Subcutaneous adipose tissue (tissue), 4 donors: ENCODE measurements around the gene CIRBP. TPM values are rescaled to one million over a fixed set of nuclear protein-coding genes. Genes with fewer than 3 reads are reported as not detected.

Experiments
- total RNA-seq, 4 donors: library from RNA; depleted of rRNA; stranded (reverse); fragments of >200 nt; gene quantifications; one replicate each; pipeline ENCODE4 v1.1.0, GENCODE V29; 2016
- TF ChIP-seq, protein P1 (sequence below): fragments of 450-650 bp; IDR thresholded peaks from one replicate; pipeline ENCODE4 v1.5.1; 2016; ENCODE audit warnings: low read depth, mild to moderate bottlenecking, control low read depth, antibody characterized with exemption, moderate library complexity

The CIRBP gene
- total RNA-seq, 4 donors from 2014 or later = 159 to 753 (median 413) TPM

DNA sequence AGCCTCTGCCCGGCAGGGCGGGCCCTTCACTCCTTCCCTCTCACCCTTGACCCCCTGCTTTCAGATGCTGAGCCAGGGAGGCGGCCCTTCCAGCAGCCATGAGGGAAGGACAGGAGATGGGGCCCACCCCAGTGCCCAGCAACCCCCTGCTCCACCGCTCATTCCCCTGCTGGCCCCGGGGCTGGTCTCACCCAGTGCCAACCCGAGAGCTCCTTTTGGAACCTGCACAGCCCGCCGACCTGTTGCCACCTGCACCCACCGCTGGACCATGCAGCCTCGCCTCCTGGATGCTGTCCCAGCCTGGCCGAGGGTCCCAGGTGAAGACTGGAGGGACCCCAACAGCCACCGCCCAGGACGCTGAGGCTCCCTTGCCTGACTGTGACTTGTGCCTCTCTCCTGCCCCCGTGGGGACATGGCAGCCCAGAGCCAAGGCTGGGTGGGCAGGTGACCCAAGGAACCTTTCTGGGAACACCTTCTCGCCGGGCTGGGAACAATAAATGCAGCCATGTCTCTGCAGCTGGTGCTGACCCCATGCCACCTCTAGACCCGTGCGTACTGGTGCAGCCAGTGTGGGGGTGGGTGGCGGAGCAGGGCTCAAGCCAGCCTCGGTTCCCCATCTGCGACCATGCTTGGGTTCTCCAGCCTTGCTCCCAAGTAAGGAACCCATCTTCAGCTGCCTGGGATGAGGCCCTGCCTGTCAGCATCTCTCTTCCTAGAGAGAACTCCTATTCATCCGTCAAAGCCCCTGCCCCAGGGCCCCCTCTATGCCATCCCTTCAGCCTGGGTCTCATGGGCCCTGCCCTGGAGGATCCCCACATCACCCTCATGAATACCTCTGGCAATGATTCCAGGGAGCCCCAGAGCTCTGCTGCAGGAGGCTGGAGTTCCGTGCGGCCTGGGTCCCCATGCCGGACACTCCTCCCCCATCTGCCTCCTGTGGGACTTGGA, 9.9 kb downstream of the CIRBP start:
- TF ChIP-seq, protein P1, sequence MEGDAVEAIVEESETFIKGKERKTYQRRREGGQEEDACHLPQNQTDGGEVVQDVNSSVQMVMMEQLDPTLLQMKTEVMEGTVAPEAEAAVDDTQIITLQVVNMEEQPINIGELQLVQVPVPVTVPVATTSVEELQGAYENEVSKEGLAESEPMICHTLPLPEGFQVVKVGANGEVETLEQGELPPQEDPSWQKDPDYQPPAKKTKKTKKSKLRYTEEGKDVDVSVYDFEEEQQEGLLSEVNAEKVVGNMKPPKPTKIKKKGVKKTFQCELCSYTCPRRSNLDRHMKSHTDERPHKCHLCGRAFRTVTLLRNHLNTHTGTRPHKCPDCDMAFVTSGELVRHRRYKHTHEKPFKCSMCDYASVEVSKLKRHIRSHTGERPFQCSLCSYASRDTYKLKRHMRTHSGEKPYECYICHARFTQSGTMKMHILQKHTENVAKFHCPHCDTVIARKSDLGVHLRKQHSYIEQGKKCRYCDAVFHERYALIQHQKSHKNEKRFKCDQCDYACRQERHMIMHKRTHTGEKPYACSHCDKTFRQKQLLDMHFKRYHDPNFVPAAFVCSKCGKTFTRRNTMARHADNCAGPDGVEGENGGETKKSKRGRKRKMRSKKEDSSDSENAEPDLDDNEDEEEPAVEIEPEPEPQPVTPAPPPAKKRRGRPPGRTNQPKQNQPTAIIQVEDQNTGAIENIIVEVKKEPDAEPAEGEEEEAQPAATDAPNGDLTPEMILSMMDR = no peak

DNA sequence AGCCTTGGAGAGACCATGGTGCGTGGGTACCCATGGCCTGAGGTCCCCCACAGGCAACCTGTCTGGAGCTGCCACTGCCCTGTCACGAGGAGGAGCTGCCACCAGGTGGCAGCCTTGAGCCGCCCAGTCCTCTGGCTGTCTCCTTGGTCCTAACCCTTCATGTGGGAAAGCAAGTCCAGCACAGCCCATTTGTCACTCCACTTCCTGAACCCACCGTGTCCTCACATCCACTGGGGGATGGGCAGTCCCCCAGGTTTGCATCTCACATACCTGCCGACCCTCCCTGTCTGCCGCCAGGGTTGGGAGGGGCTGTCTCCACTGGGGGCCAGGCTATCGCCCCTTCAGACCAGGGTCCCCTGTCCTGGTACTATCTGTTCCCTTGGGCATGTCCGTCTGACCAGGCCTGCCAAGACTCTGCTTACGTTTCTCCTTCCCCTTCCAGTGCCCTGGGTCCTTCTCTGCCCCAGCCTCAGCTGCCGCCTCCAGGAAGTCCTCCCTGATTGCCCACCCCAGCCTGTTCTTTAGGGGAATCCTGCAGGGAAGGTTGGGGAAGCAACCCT, 10.7 kb downstream of the CIRBP start:
- TF ChIP-seq, protein P1 = no peak

DNA sequence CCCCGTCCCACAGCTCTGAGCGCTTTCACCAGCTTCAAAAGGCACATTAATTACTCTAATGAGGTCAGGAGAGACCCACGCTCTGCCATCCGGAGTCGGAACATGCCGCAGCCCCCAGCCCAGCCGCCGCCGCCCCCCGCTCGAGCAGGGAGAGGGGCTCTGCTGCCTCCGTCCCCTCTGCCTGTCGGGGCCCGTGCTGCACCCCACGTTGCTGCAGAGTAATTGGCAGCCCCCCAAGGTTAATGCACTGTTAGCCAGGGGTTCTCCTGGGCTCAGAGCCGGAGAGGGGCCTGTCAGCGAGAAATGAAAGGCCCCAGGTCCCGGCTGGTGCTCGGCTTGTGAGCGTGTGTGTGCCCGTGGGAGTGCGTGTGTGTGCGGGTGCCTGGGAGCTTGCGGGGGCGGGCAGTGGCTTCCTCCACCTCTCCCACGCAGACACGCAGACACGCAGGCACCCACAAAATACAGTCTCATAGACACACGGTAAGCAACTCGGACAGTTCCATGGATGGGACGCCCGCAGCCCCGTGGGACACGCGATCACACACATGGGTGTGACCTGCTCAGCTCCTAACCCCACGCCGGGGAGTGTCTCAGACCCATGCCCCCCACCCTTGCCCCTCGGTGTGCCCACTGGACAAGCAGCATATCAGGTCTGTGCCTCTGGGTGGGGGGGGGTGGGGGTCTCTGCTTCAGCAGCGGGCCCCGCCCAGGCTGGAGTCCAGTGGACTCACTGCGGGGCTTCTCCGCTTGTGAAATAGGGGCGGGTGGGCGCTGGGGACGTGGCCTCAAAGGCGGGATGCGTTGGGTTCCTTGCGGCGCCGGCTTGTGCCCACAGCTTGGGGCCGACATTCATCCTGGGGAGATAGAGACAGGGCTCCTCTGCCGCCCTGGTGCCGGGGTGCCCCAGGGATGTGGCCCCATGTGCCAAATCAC, 11.8 kb downstream of the CIRBP start:
- TF ChIP-seq, protein P1 = no peak

DNA sequence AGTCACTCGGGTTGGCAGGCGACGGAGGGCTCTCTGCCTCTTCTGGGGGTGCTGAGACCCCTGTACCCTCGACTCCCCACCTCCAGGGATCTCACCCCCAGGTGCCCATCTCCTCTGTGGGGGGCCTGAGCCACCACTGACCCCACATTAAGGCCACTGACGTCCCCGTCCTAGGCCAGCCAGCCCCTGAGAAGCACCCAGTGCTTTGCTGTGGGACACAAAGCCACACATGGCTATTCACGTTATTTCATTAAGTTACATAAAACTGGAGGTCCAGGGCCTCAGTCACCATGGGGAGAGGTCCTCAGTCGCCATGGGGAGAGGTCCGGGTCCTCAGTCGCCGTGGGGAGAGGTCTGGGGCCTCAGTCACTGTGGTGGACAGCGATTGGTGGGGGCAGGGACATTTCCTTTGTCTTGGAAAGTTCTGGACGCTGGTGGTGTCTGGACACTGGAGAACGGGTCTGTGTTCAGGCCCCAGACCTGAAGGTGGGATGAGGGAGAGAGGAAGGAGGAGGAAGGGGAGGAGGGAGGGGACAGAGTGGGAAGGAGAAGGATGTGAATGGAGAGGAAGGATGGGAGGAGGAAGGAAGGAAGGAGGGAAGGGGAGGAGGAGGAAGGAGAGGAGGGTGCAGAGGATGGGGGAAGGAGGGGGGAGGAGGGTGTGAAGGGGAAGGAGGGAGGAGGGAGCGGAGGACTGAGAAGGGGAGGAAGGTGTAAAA, 12.6 kb downstream of the CIRBP start:
- TF ChIP-seq, protein P1 = no peak

DNA sequence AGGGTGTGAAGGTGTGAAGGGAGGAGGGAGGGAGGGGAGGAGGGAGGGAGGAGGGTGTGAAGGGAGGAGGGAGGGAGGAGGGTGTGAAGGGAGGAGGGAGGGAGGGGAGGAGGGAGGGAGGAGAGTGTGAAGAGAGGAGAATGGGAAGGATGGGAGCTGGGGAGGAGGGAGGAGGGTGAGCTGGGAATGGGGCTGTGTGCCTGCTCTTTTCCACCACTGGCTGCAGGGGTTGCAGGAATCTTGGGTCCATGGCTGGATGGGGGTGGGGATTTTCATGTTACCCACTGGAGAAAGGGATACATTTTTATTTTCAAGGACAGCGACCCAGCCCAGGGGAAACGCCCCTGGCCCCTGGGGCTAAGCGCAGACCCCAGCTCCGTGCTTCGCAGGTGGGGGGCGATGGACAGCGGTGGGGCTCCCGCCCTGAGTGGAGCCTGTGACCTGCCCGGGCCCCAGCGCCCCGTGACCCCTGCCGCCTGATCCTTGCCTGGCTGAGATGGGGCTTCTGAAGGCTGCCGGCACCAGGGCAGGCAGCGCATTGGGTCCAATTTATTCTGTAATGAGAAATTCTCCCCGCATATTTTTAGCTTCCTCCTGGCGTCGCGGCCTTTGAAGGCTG, 13.6 kb downstream of the CIRBP start:
- TF ChIP-seq, protein P1 = no peak

DNA sequence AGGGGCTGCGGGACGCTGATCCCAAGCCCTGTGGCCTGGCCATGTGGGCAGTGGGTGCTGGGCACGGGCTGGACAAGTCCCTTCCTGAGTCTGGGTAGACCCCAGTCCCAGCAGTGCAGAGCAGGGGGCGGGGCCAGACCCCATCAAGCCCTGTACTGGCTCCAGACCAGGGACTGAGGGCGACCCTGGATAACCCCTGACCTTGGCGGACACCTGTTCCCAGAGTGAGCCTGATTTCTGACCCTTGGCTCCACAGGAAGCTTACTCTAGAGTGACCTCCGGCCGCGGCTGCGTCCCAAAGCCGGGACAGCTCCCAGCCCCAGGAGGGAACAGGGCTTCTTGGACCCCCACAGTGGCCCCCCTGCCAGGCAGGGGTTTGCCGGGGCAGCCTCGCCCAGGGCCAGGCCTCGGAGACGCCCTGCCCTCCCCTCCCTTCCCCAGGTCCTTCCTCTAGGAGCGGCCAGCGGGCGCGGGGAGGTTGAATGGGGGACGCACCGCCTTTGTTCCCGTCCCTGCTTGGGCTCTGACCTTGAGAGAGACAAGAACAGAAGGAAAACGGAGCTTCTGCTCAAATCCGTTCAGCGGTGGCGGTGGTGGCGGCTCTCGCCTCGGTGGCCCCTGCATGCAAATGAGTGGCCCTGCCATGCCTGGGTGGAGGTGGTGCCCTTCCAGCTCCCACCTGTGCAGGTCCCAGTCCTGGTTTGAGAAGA, 14.2 kb downstream of the CIRBP start:
- TF ChIP-seq, protein P1 = no peak
